ENCODE results near the gene EDIL3. TPM values are rescaled to one million over a fixed set of nuclear protein-coding genes. Genes with fewer than 3 reads are reported as not detected.

Gene EDIL3
- total and polyA plus RNA-seq, 11 donors: 1.3 to 38.2 (median 18.3) TPM

- Histone ChIP-seq H3K27ac (no peak overlapping the region), H3K4me3 (no peak overlapping the region), H3K4me1 (no peaks in the 10 kb centered on the region), H3K27me3 (no peaks in the 10 kb centered on the region), H3K36me3 (no peaks in the 10 kb centered on the region), H3K9me3 (peaks cover 0 to under 1% (median 0%) of the 10 kb centered on the region in 12 donors)
- DNase-seq: no peak
- no peak for ATAC-seq
- intact Hi-C loops (cut with DNase I): no loop called here
- 83 to 89% (median 87%) methylated on average over 2 of the region's 2 CpGs for WGBS, 4 donors
- TF ChIP-seq CTCF (IDR thresholded peaks at IDR 0.05): no peak
- no peak for TF ChIP-seq POLR2A (IDR thresholded peaks at IDR 0.05)
These were observed 390.9 kb downstream of the EDIL3 start for GRCh38 chr5:83993803-83994202.

GRCh38 chr5:83991566-83992224 is 393.0 kb downstream of the EDIL3 start:
- ATAC-seq (no peak), DNase-seq (no peak)
- H3K4me3 ChIP-seq: no peak overlapping the region
- TF ChIP-seq CTCF (IDR thresholded peaks at IDR 0.05): no peak
- no peak for TF ChIP-seq POLR2A (IDR thresholded peaks at IDR 0.05)
- no peaks in the 10 kb centered on the region for H3K36me3 ChIP-seq
- no peaks in the 10 kb centered on the region for H3K27me3 ChIP-seq
- H3K9me3 ChIP-seq: no peaks in the 10 kb centered on the region
- intact Hi-C loops (cut with DNase I): no loop called here
- H3K4me1 ChIP-seq: no peaks in the 10 kb centered on the region
- no peak overlapping the region for H3K27ac ChIP-seq
- 82 to 91% (median 88%) methylated on average over 9 of the region's 9 CpGs for WGBS, 4 donors

GRCh38 chr5:83988293-83988685 is 396.4 kb downstream of the EDIL3 start:
- no peaks in the 10 kb centered on the region for H3K27me3 ChIP-seq
- H3K27ac ChIP-seq: no peak overlapping the region
- H3K36me3 ChIP-seq: no peaks in the 10 kb centered on the region
- no peak overlapping the region for H3K4me3 ChIP-seq
- TF ChIP-seq POLR2A (IDR thresholded peaks at IDR 0.05) (no peak), CTCF (IDR thresholded peaks at IDR 0.05) (no peak)
- H3K4me1 ChIP-seq: no peaks in the 10 kb centered on the region
- intact Hi-C loops (cut with DNase I): no loop called here
- H3K9me3 ChIP-seq: no peaks in the 10 kb centered on the region
- ATAC-seq: no peak
- no peak for DNase-seq

- Histone ChIP-seq H3K27me3 (no peaks in the 10 kb centered on the region), H3K27ac (no peak overlapping the region), H3K36me3 (no peaks in the 10 kb centered on the region), H3K9me3 (no peaks in the 10 kb centered on the region), H3K4me1 (no peaks in the 10 kb centered on the region), H3K4me3 (no peak overlapping the region)
- intact Hi-C loops (cut with DNase I): no loop called here
- 49 to 62% (median 59%) methylated on average over 4 of the region's 4 CpGs for WGBS, 4 donors
- ATAC-seq (no peak), DNase-seq (no peak)
- TF ChIP-seq POLR2A (IDR thresholded peaks at IDR 0.05) (no peak), CTCF (IDR thresholded peaks at IDR 0.05) (no peak)
These were observed 397.0 kb downstream of the EDIL3 start for GRCh38 chr5:83987513-83988292.
